ENCODE data around the gene PBXIP1.

The PBXIP1 gene

GRCh38 chr1:154906621-154907081 lies 49.2 kb downstream of the PBXIP1 start:
- WGBS (ENCODE audit: insufficient coverage, insufficient read length): no CpG with 5 or more reads among the region's 7 CpGs

GRCh38 chr1:154902938-154903566 lies 52.8 kb downstream of the PBXIP1 start:
- no peaks in the 10 kb centered on the region for H3K4me1 ChIP-seq (ENCODE audit: control insufficient read depth, insufficient read depth, low read length)
- H3K36me3 ChIP-seq (ENCODE audit: control insufficient read depth, insufficient read depth, low read length): no peaks in the 10 kb centered on the region
- no peak overlapping the region for H3K27ac ChIP-seq (ENCODE audit: low read length)
- DNase-seq (ENCODE audit: low read depth, low spot score): no peak
- H3K27me3 ChIP-seq (ENCODE audit: control insufficient read depth, insufficient read depth, low read length): no peaks in the 10 kb centered on the region
- no peaks in the 10 kb centered on the region for H3K9me3 ChIP-seq (ENCODE audit: control insufficient read depth, insufficient read depth, low read length)
- WGBS (ENCODE audit: insufficient coverage, insufficient read length): no CpG with 5 or more reads among the region's 3 CpGs
- H3K4me3 ChIP-seq (ENCODE audit: low read length): no peak overlapping the region

More at GRCh38 chr1:154906621-154907081, 49.2 kb downstream of the PBXIP1 start:
- no peaks in the 10 kb centered on the region; the same call in 1 of the 2 replicates for H3K9me3 ChIP-seq (ENCODE audit: control insufficient read depth, insufficient read depth, low read length)
- H3K4me1 ChIP-seq (ENCODE audit: control insufficient read depth, insufficient read depth, low read length): no peaks in the 10 kb centered on the region
- no peak overlapping the region for H3K27ac ChIP-seq (ENCODE audit: low read length)
- H3K27me3 ChIP-seq (ENCODE audit: control insufficient read depth, insufficient read depth, low read length): no peaks in the 10 kb centered on the region
- no peaks in the 10 kb centered on the region for H3K36me3 ChIP-seq (ENCODE audit: control insufficient read depth, insufficient read depth, low read length)
- H3K4me3 ChIP-seq (ENCODE audit: low read length): no peak overlapping the region
- DNase-seq (ENCODE audit: low read depth, low spot score): no peak

- no CpG with 5 or more reads among the region's 1 CpG for WGBS (ENCODE audit: insufficient coverage, insufficient read length)
- Histone ChIP-seq H3K36me3 (ENCODE audit: control insufficient read depth, insufficient read depth, low read length) (no peaks in the 10 kb centered on the region), H3K4me3 (ENCODE audit: low read length) (no peak overlapping the region), H3K4me1 (ENCODE audit: control insufficient read depth, insufficient read depth, low read length) (no peaks in the 10 kb centered on the region), H3K9me3 (ENCODE audit: control insufficient read depth, insufficient read depth, low read length) (no peaks in the 10 kb centered on the region), H3K27ac (ENCODE audit: low read length) (no peak overlapping the region), H3K27me3 (ENCODE audit: control insufficient read depth, insufficient read depth, low read length) (no peaks in the 10 kb centered on the region)
- DNase-seq (ENCODE audit: low read depth, low spot score): no peak
These were observed 54.3 kb downstream of the PBXIP1 start for GRCh38 chr1:154901591-154901990.

GRCh38 chr1:154899041-154899440 lies 56.9 kb downstream of the PBXIP1 start:
- Histone ChIP-seq H3K4me1 (ENCODE audit: control insufficient read depth, insufficient read depth, low read length) (no peaks in the 10 kb centered on the region), H3K36me3 (ENCODE audit: control insufficient read depth, insufficient read depth, low read length) (no peaks in the 10 kb centered on the region), H3K27ac (ENCODE audit: low read length) (no peak overlapping the region), H3K9me3 (ENCODE audit: control insufficient read depth, insufficient read depth, low read length) (no peaks in the 10 kb centered on the region), H3K27me3 (ENCODE audit: control insufficient read depth, insufficient read depth, low read length) (no peaks in the 10 kb centered on the region), H3K4me3 (ENCODE audit: low read length) (no peak overlapping the region)
- no CpG with 5 or more reads among the region's 6 CpGs for WGBS (ENCODE audit: insufficient coverage, insufficient read length)
- DNase-seq (ENCODE audit: low read depth, low spot score): no peak

GRCh38 chr1:154896771-154897286 lies 59.1 kb downstream of the PBXIP1 start:
- H3K27me3 ChIP-seq (ENCODE audit: control insufficient read depth, insufficient read depth, low read length): no peaks in the 10 kb centered on the region
- H3K9me3 ChIP-seq (ENCODE audit: control insufficient read depth, insufficient read depth, low read length): no peaks in the 10 kb centered on the region
- no peak overlapping the region for H3K4me3 ChIP-seq (ENCODE audit: low read length)
- no peak for DNase-seq (ENCODE audit: low read depth, low spot score)
- WGBS (ENCODE audit: insufficient coverage, insufficient read length): no CpG with 5 or more reads among the region's 10 CpGs
- H3K27ac ChIP-seq (ENCODE audit: low read length): no peak overlapping the region
- no peaks in the 10 kb centered on the region for H3K4me1 ChIP-seq (ENCODE audit: control insufficient read depth, insufficient read depth, low read length)
- H3K36me3 ChIP-seq (ENCODE audit: control insufficient read depth, insufficient read depth, low read length): no peaks in the 10 kb centered on the region

GRCh38 chr1:154895798-154896197 lies 60.1 kb downstream of the PBXIP1 start:
- Histone ChIP-seq H3K36me3 (ENCODE audit: control insufficient read depth, insufficient read depth, low read length) (no peaks in the 10 kb centered on the region), H3K27ac (ENCODE audit: low read length) (no peak overlapping the region), H3K4me1 (ENCODE audit: control insufficient read depth, insufficient read depth, low read length) (no peaks in the 10 kb centered on the region), H3K4me3 (ENCODE audit: low read length) (no peak overlapping the region), H3K27me3 (ENCODE audit: control insufficient read depth, insufficient read depth, low read length) (no peaks in the 10 kb centered on the region), H3K9me3 (ENCODE audit: control insufficient read depth, insufficient read depth, low read length) (no peaks in the 10 kb centered on the region)
- WGBS (ENCODE audit: insufficient coverage, insufficient read length): no CpG with 5 or more reads among the region's 7 CpGs
- no peak for DNase-seq (ENCODE audit: low read depth, low spot score)

All from iPS DF 6.9 (cell line).